K562 (cell line): ENCODE measurements around the gene HKDC1. TPM values are rescaled to one million over a fixed set of nuclear protein-coding genes. Genes with fewer than 3 reads are reported as not detected.
A peak's percentile ranks its signal among the peaks of the same experiment; 100 is the strongest.

Experiments
- CBX1 ChIP-seq: sonication (generic); IDR thresholded peaks from 2 replicates; pipeline ENCODE4 v1.6.1; 2016; ENCODE audit warnings: antibody characterized with exemption, low read depth, mild to moderate bottlenecking
- ELF4 ChIP-seq: fragments of 450-650 bp; formaldehyde crosslinking; IDR thresholded peaks from 2 replicates; pipeline ENCODE4 v1.4.0; 2022; ENCODE audit warnings: missing genetic modification characterization
- GATA2 ChIP-seq: sonication (generic); formaldehyde crosslinking; IDR thresholded peaks from 2 replicates; pipeline ENCODE4 v1.4.0; 2020; ENCODE audit warnings: mild to moderate bottlenecking, missing genetic modification reagents
- L3MBTL2 ChIP-seq: fragments of 450-650 bp; IDR thresholded peaks from 2 replicates; pipeline ENCODE4 v1.6.1; 2016; ENCODE audit warnings: mild to moderate bottlenecking, moderate library complexity
- MBD2 ChIP-seq: sonication (generic); IDR thresholded peaks from 2 replicates; pipeline ENCODE4 v1.6.1; 2016; ENCODE audit warnings: low read depth, borderline replicate concordance
- NFRKB ChIP-seq: fragments of 450-650 bp; IDR thresholded peaks from 2 replicates; pipeline ENCODE4 v1.6.1; 2016; ENCODE audit warnings: low read depth
- PATZ1 ChIP-seq: fragments of 250-450 bp; sonication (Bioruptor Pico); IDR thresholded peaks from 2 replicates; pipeline ENCODE4 v1.5.0; 2020; ENCODE audit warnings: mild to moderate bottlenecking, borderline replicate concordance
- RCOR1 ChIP-seq, 2 experiments: IDR thresholded peaks; 2 replicates each; pipeline ENCODE4 v1.6.1; 2012; ENCODE audit warnings: low read depth in 2 of 2, low read length in 2 of 2, borderline replicate concordance in 1 of 2, improper control_type of control experiment in 1 of 2
- RFX7 ChIP-seq: fragments of 250-450 bp; sonication (Bioruptor Pico); IDR thresholded peaks from 2 replicates; pipeline ENCODE4 v1.5.1; 2021; ENCODE audit warnings: mild to moderate bottlenecking
- TCF7 ChIP-seq: sonication (generic); IDR thresholded peaks from 2 replicates; pipeline ENCODE4 v1.6.1; 2016; ENCODE audit warnings: antibody characterized with exemption, borderline replicate concordance
- polyA plus RNA-seq, 8 experiments: library from polyadenylated mRNA; depleted of rRNA in 4 of 8; stranded (reverse) in 5 of 8; unstranded in 3 of 8; fragments of >200 nt; fragmentation: Nextera tagmentation in 2 of 8; fragmentation: Illumina TruSeq in 1 of 8; extraction: Ambion mirVana in 2 of 8; extraction: Trizol in 1 of 8; gene quantifications; 2 replicates each; pipeline versions ENCODE4 v1.2.1 to v1.2.3, GENCODE V29; 2011 to 2014; ENCODE audit warnings: inconsistent platforms in 1 of 8, missing spikeins in 1 of 8
- total RNA-seq, 7 experiments: library from RNA; depleted of rRNA in 6 of 7; stranded (reverse); fragments of >200 nt in 6 of 7; fragmentation: Illumina TruSeq in 2 of 7; extraction: Trizol in 2 of 7; gene quantifications; 2 replicates each; pipeline versions ENCODE4 v1.2.1 to v1.2.3, GENCODE V29; 2011 to 2021; ENCODE audit warnings: low replicate concordance in 1 of 7
- TF ChIP-seq, protein P1 (sequence below), 2 experiments: fragments of 450-650 bp; formaldehyde crosslinking in 1 of 2; IDR thresholded peaks; 2 replicates each; pipeline versions ENCODE4 v1.4.0 to v1.6.1; 2014 to 2020; ENCODE audit warnings: mild to moderate bottlenecking in 2 of 2, borderline replicate concordance in 1 of 2, low read depth in 1 of 2
- TF ChIP-seq, protein P2 (sequence below): fragments of 450-650 bp; IDR thresholded peaks from 2 replicates; pipeline ENCODE4 v1.6.1; 2016; ENCODE audit warnings: missing biosample characterization, missing genetic modification characterization

Gene HKDC1
- total and polyA plus RNA-seq, 9 of the 15 experiments (the other 6 are each of a cell fraction or from before 2014, with no cell fraction given), result 0.04 to 0.22 (median 0.11) TPM; not detected in 5

DNA sequence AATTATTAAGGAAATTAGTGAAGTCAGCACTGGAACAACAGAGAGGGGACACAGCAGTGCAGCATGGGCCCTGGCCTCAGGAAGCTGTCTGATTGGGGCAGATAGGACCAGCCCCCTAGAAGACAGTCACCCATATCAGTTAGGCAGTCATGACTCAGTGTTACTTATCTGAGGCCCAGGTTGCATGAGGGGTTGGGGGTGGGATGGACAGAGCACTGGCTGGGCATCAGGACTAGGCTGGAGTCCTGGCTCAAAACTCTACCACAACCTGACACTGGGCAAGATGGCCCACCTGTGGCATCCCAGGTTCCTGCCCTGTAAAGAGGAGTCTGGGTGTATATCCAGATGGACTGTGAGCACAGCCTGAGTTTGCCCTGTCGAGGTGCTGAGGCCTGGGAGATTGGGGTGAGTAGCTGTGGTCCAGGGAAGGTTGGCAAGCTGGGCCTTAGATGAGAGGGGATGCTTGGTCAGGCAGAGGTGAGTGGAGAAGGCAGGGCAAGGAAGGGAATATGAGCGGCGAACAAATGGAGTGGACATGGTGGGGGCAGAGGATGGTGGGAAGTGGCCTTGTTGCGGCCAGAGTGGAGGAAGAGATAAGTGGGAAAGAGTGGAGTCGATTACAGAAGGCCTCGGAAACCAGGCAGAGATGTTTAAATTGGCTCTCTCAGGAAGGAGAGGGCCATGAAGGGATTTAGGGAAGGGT lies 95.6 kb downstream of the HKDC1 start (continued):
- TF ChIP-seq L3MBTL2, result peak; percentile 54
- TF ChIP-seq MBD2, result no peak
- peak; percentile 88 for TF ChIP-seq GATA2
- TF ChIP-seq NFRKB, result peak; percentile 100
- no peak for TF ChIP-seq RFX7 (CRISPR knock-in tag)
- peak; percentile 70; the same call in 1 of the 2 replicates for TF ChIP-seq PATZ1 (CRISPR knock-in tag)
- TF ChIP-seq, protein P1, sequence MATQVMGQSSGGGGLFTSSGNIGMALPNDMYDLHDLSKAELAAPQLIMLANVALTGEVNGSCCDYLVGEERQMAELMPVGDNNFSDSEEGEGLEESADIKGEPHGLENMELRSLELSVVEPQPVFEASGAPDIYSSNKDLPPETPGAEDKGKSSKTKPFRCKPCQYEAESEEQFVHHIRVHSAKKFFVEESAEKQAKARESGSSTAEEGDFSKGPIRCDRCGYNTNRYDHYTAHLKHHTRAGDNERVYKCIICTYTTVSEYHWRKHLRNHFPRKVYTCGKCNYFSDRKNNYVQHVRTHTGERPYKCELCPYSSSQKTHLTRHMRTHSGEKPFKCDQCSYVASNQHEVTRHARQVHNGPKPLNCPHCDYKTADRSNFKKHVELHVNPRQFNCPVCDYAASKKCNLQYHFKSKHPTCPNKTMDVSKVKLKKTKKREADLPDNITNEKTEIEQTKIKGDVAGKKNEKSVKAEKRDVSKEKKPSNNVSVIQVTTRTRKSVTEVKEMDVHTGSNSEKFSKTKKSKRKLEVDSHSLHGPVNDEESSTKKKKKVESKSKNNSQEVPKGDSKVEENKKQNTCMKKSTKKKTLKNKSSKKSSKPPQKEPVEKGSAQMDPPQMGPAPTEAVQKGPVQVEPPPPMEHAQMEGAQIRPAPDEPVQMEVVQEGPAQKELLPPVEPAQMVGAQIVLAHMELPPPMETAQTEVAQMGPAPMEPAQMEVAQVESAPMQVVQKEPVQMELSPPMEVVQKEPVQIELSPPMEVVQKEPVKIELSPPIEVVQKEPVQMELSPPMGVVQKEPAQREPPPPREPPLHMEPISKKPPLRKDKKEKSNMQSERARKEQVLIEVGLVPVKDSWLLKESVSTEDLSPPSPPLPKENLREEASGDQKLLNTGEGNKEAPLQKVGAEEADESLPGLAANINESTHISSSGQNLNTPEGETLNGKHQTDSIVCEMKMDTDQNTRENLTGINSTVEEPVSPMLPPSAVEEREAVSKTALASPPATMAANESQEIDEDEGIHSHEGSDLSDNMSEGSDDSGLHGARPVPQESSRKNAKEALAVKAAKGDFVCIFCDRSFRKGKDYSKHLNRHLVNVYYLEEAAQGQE (IDR thresholded peaks at IDR 0.05; ENCODE audit: borderline replicate concordance), result peak; percentile 2; the same call in 1 of the 2 replicates
- TF ChIP-seq, protein P1 (CRISPR knock-in tag; IDR thresholded peaks at IDR 0.05; ENCODE audit: low read depth), result 0 out of 2 replicates have a peak, but pooled peaks have one; percentile 29
- TF ChIP-seq, protein P2, sequence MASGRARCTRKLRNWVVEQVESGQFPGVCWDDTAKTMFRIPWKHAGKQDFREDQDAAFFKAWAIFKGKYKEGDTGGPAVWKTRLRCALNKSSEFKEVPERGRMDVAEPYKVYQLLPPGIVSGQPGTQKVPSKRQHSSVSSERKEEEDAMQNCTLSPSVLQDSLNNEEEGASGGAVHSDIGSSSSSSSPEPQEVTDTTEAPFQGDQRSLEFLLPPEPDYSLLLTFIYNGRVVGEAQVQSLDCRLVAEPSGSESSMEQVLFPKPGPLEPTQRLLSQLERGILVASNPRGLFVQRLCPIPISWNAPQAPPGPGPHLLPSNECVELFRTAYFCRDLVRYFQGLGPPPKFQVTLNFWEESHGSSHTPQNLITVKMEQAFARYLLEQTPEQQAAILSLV, result peak; percentile 34; the same call in 1 of the 2 replicates
- no peak for TF ChIP-seq CBX1
- peak; percentile 44 to 95; a peak in 3 of 4 replicates for TF ChIP-seq RCOR1 (IDR thresholded peaks at IDR 0.05; ENCODE audit: borderline replicate concordance in 1 of 2, low read depth in 2 of 2, low read length in 2 of 2)
- no peak for TF ChIP-seq TCF7
- peak; percentile 99 for TF ChIP-seq ELF4 (CRISPR knock-in tag)
